K562 (cell line): ENCODE results near the gene TMEM53. TPM values are rescaled to one million over a fixed set of nuclear protein-coding genes. Genes with fewer than 3 reads are reported as not detected.

Source experiments
- CBX2 ChIP-seq: fragments of 200-600 bp; sonication (generic); IDR thresholded peaks from one replicate; pipeline ENCODE4 v1.6.1; 2012; ENCODE audit warnings: mild to moderate bottlenecking, low read length, inconsistent platforms; ENCODE audit not compliant: insufficient read depth, poor library complexity, severe bottlenecking
- FOXA3 ChIP-seq, 2 experiments: fragments of 450-650 bp in 1 of 2; sonication (generic) in 1 of 2; formaldehyde crosslinking; IDR thresholded peaks in 1 of 2; conservative IDR thresholded peaks in 1 of 2; 2 replicates each; pipeline versions ENCODE4 v1.4.0 to v1.8.0; 2020 to 2022; ENCODE audit warnings: mild to moderate bottlenecking in 2 of 2, missing genetic modification reagents in 1 of 2
- GABPB1 ChIP-seq: sonication (generic); formaldehyde crosslinking; IDR thresholded peaks from 2 replicates; pipeline ENCODE4 v1.8.0; 2022; ENCODE audit warnings: mild to moderate bottlenecking, missing genetic modification reagents
- GTF2B ChIP-seq: IDR thresholded peaks from 2 replicates; pipeline ENCODE4 v1.6.1; 2011; ENCODE audit not compliant: insufficient read length; ENCODE audit errors: extremely low read depth
- JUN ChIP-seq, 2 experiments: sonication (generic) in 1 of 2; formaldehyde crosslinking in 1 of 2; IDR thresholded peaks; 2 replicates each; pipeline versions ENCODE4 v1.6.1 to v1.8.0; 2012 to 2022; ENCODE audit warnings: borderline replicate concordance in 2 of 2, mild to moderate bottlenecking in 2 of 2, improper control_type of control experiment in 1 of 2, low read depth in 1 of 2, low read length in 1 of 2, missing genetic modification reagents in 1 of 2
- PYGO2 ChIP-seq: fragments of 450-650 bp; IDR thresholded peaks from 2 replicates; pipeline ENCODE4 v1.6.1; 2016; ENCODE audit warnings: mild to moderate bottlenecking, missing genetic modification characterization, moderate library complexity, missing compliant biosample characterization
- SMARCA4 ChIP-seq: fragments of 450-650 bp; IDR thresholded peaks from 2 replicates; pipeline ENCODE4 v1.6.1; 2016
- SMC3 ChIP-seq: conservative IDR thresholded peaks from 2 replicates; pipeline ENCODE4 v1.6.1; 2011; ENCODE audit warnings: low read depth, low read length, improper control_type of control experiment; ENCODE audit not compliant: insufficient read depth
- SRSF3 ChIP-seq: fragments of 200-400 bp; formaldehyde crosslinking; IDR thresholded peaks from 2 replicates; pipeline ENCODE4 v1.6.1; 2016; ENCODE audit warnings: mild to moderate bottlenecking, low read length, moderate library complexity; ENCODE audit not compliant: insufficient read depth
- TEAD2 ChIP-seq: fragments of 450-650 bp; IDR thresholded peaks from 2 replicates; pipeline ENCODE4 v1.6.1; 2016; ENCODE audit warnings: missing genetic modification characterization, control low read depth, missing compliant biosample characterization
- ZBTB40 ChIP-seq, 2 experiments: fragments of 450-650 bp in 1 of 2; sonication (generic) in 1 of 2; formaldehyde crosslinking in 1 of 2; IDR thresholded peaks; 2 replicates each; pipeline versions ENCODE4 v1.7.1 to v1.9.0; 2016 to 2022; ENCODE audit warnings: inconsistent platforms in 1 of 2, mild to moderate bottlenecking in 1 of 2, missing genetic modification reagents in 1 of 2
- ZNF395 ChIP-seq: fragments of 200-800 bp; sonication (Bioruptor generic); IDR thresholded peaks from 2 replicates; pipeline ENCODE4 v1.6.1; 2017; ENCODE audit warnings: missing genetic modification characterization, missing compliant biosample characterization
- polyA plus RNA-seq, 8 experiments: library from polyadenylated mRNA; depleted of rRNA in 4 of 8; stranded (reverse) in 5 of 8; unstranded in 3 of 8; fragments of >200 nt; fragmentation: Nextera tagmentation in 2 of 8; fragmentation: Illumina TruSeq in 1 of 8; extraction: Ambion mirVana in 2 of 8; extraction: Trizol in 1 of 8; gene quantifications; 2 replicates each; pipeline versions ENCODE4 v1.2.1 to v1.2.3, GENCODE V29; 2011 to 2014; ENCODE audit warnings: inconsistent platforms in 1 of 8, missing spikeins in 1 of 8
- total RNA-seq, 7 experiments: library from RNA; depleted of rRNA in 6 of 7; stranded (reverse); fragments of >200 nt in 6 of 7; fragmentation: Illumina TruSeq in 2 of 7; extraction: Trizol in 2 of 7; gene quantifications; 2 replicates each; pipeline versions ENCODE4 v1.2.1 to v1.2.3, GENCODE V29; 2011 to 2021; ENCODE audit warnings: low replicate concordance in 1 of 7

The TMEM53 gene
- total and polyA plus RNA-seq, 9 of the 15 experiments (the other 6 are each of a cell fraction or from before 2014, with no cell fraction given) = 0.23 to 3.7 (median 2.0) TPM

GRCh38 chr1:44631333-44631646, 43.0 kb downstream of the TMEM53 start (continued):
- TF ChIP-seq PYGO2 (tag) = no peak
- 0 out of 4 replicates have a peak, but pooled peaks of 1 of the 2 experiments have one; percentile 41 for TF ChIP-seq FOXA3 (CRISPR knock-in tag; conservative IDR thresholded peaks at IDR 0.05 in 1 of 2, IDR thresholded peaks at IDR 0.05 in 1 of 2)
- 0 out of 2 replicates have a peak, but pooled peaks have one; percentile 71 for TF ChIP-seq SRSF3
- TF ChIP-seq ZBTB40 (IDR thresholded peaks at IDR 0.05) = 0 out of 2 replicates have a peak, but pooled peaks have one; percentile 41
- TF ChIP-seq ZBTB40 (CRISPR knock-in tag; IDR thresholded peaks at IDR 0.05) = no peak
- TF ChIP-seq SMC3 = 0 out of 2 replicates have a peak, but pooled peaks have one; percentile 1
- no peak for TF ChIP-seq CBX2
- no peak for TF ChIP-seq GTF2B
- 0 out of 2 replicates have a peak, but pooled peaks have one; percentile 17 for TF ChIP-seq ZNF395
- 0 out of 2 replicates have a peak, but pooled peaks have one; percentile 18 for TF ChIP-seq TEAD2 (tag)
- TF ChIP-seq JUN (IDR thresholded peaks at IDR 0.05; ENCODE audit: borderline replicate concordance, low read depth, low read length) = no peak
- 0 out of 2 replicates have a peak, but pooled peaks have one; percentile 49 for TF ChIP-seq JUN (CRISPR knock-in tag; IDR thresholded peaks at IDR 0.05; ENCODE audit: borderline replicate concordance)
- TF ChIP-seq SMARCA4 = 0 out of 2 replicates have a peak, but pooled peaks have one; percentile 31
- no peak; the same call in 1 of the 2 replicates for TF ChIP-seq GABPB1 (CRISPR knock-in tag)
